ENCODE data around the gene PPARG. TPM values are rescaled to one million over a fixed set of nuclear protein-coding genes. Genes with fewer than 3 reads are reported as not detected.

The PPARG gene
- total and polyA plus RNA-seq, 2 donors (not counting 3 experiments of a cell fraction or from before 2014, with no cell fraction given), result 0.15 to 1.3 TPM

GRCh38 chr3:12424635-12425319, 135.9 kb downstream of the PPARG start:
- Histone ChIP-seq H3K9me3 (replicated peaks; ENCODE audit: control insufficient read depth, insufficient read depth, low read length) (no peaks in the 10 kb centered on the region), H3K4me2 (ENCODE audit: insufficient read depth, low read length) (no peak overlapping the region), H3K9me1 (replicated peaks; ENCODE audit: control insufficient read depth, extremely low read depth, insufficient read depth, low read length) (no peaks in the 10 kb centered on the region), H3K36me3 (ENCODE audit: control insufficient read depth in 2 of 2, extremely low read depth in 1 of 2, insufficient read depth in 2 of 2, low read length in 2 of 2) (no peaks in the 10 kb centered on the region), H4K20me1 (replicated peaks; ENCODE audit: control insufficient read depth, extremely low read depth, insufficient read depth, low read length) (no peaks in the 10 kb centered on the region), H3K27ac (ENCODE audit: insufficient read depth, low read depth, low read length) (no peak overlapping the region), H3K79me2 (ENCODE audit: control insufficient read depth, insufficient read depth, low read length) (no peaks in the 10 kb centered on the region), H3K9ac (replicated peaks; ENCODE audit: extremely low read depth, insufficient read depth, low read length) (no peak overlapping the region), H2AFZ (ENCODE audit: low read depth, low read length) (peak overlapping the region; percentile 3), H3K4me1 (ENCODE audit: control insufficient read depth, extremely low read depth, insufficient read depth, low read length) (peaks cover 7% of the 10 kb centered on the region), H3K4me3 (replicated peaks in 1 of 3; ENCODE audit: insufficient read depth in 1 of 3, low read depth in 1 of 3, low read length in 3 of 3) (no peak overlapping the region), H3K27me3 (ENCODE audit: control insufficient read depth in 2 of 2, insufficient read depth in 2 of 2, low read length in 2 of 2) (peaks cover 8 to 27% of the 10 kb centered on the region in 2 experiments)
- CTCF ChIA-PET, result no interaction called here
- intact Hi-C loops (cut with micrococcal nuclease), result no loop called here
- POLR2A ChIA-PET, result no interaction called here
- no peak for TF ChIP-seq JUN (IDR thresholded peaks at IDR 0.05; ENCODE audit: borderline replicate concordance, insufficient read depth, insufficient read length, low read depth)
- no peak for TF ChIP-seq FOS (IDR thresholded peaks at IDR 0.05; ENCODE audit: borderline replicate concordance, insufficient read depth, low read length)
- no peak for TF ChIP-seq MAX (IDR thresholded peaks at IDR 0.05; ENCODE audit: insufficient read depth, insufficient read length)
- no peak for TF ChIP-seq CTCF (IDR thresholded peaks at IDR 0.05; ENCODE audit: extremely low read depth in 1 of 2, insufficient read depth in 1 of 2, low read depth in 1 of 2, low read length in 2 of 2)
- TF ChIP-seq EZH2 (IDR thresholded peaks at IDR 0.05; ENCODE audit: borderline replicate concordance, low read depth, low read length, severe bottlenecking), result no peak
- no peak for TF ChIP-seq POLR2A (IDR thresholded peaks at IDR 0.05; ENCODE audit: low read depth, low read length)
- TF ChIP-seq MYC (IDR thresholded peaks at IDR 0.05; ENCODE audit: low read depth, low read length), result no peak
- no peak for TF ChIP-seq POLR2AphosphoS5 (IDR thresholded peaks at IDR 0.05; ENCODE audit: insufficient read depth, low read depth, low read length)
- no peak for TF ChIP-seq GATA2 (IDR thresholded peaks at IDR 0.05; ENCODE audit: insufficient read depth, insufficient read length, low read depth, low read length)
- BruUV-seq (replicated peaks), result no TSS peak
- FAIRE-seq (no peak), DNase-seq (ENCODE audit: low read depth, low spot score) (peak; percentile 9)
- dilution Hi-C loops (cut with MboI; ENCODE audit: extremely low pct_ligation_motif_present, low sequenced_read_pairs), result no loop called here

Data from endothelial cell of umbilical vein (primary cell).